Heart left ventricle (tissue), 13 donors: ENCODE data around the gene LINGO1.

ENCODE experiments used
- POLR2A ChIP-seq, 2 donors: fragments of 450-650 bp; IDR thresholded peaks; one replicate each; pipeline ENCODE4 v1.6.1; 2017; ENCODE audit warnings: antibody characterized with exemption in 2 of 2, mild to moderate bottlenecking in 2 of 2, moderate library complexity in 2 of 2
- TF ChIP-seq, protein P1 (sequence below), 12 donors: fragments of 200-600 bp; sonication (generic) in 4 of 12; IDR thresholded peaks; one replicate each; pipeline versions ENCODE4 v1.5.0 to v1.8.0; 2018 to 2022; ENCODE audit warnings: antibody characterized with exemption in 12 of 12, mild to moderate bottlenecking in 5 of 12
- donor health status: ischemic (EF 13 %, LVEDD 7.1; RV severe dilation, severe dysfunction).
- donor health status: DM: no; HTN: yes; CAD: no.
- donor health status: DM: no; HTN: no; CAD: no.
- donor health status: ischemic (EF 25% LVEDD 6.9; RV normal size, moderate dysfunction).
- donor health status: ischemic (EF 25% LVEDD 5.7; RV mildly dilated, moderate dysfunction).
- donor health status: ischemic (EF 35%, LVEDD 5.7; RV mildly dilated, moderate dysfunction).
- donor health status: nonischemic (EF 11% LVEDD 7.7; RV severe dilation, severe dysfunction).
- donor health status: DM: yes; HTN: yes; CAD: no.
- donor health status: PGD.
- donor health status: ischemic (EF 29% LVEDD 5.4; RV normal size, mild dysfunction).
- donor health status: nonischemic (EF 23%, LVEDD 6.1; RV moderate dilation, normal function).

DNA sequence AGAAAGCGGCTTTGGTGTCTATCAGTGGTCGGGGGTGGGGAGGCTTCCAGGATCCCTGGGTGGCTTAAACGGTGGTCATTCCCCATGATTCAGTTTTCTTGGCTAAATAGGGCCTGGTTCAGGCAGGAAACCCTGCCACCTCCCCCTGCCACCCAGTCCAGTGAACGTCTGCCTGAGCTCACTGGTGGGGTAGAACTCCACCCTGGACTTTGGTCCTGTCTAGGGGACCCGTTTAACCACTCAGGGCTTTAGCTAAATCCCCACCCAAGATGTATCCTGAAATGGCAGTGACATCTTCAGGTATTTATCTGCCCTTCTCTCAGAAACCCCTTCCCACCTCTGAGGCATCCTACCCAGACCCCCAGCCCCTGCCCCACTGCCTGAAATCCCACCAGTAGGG, 30.5 kb upstream of the LINGO1 start:
- TF ChIP-seq, protein P1, sequence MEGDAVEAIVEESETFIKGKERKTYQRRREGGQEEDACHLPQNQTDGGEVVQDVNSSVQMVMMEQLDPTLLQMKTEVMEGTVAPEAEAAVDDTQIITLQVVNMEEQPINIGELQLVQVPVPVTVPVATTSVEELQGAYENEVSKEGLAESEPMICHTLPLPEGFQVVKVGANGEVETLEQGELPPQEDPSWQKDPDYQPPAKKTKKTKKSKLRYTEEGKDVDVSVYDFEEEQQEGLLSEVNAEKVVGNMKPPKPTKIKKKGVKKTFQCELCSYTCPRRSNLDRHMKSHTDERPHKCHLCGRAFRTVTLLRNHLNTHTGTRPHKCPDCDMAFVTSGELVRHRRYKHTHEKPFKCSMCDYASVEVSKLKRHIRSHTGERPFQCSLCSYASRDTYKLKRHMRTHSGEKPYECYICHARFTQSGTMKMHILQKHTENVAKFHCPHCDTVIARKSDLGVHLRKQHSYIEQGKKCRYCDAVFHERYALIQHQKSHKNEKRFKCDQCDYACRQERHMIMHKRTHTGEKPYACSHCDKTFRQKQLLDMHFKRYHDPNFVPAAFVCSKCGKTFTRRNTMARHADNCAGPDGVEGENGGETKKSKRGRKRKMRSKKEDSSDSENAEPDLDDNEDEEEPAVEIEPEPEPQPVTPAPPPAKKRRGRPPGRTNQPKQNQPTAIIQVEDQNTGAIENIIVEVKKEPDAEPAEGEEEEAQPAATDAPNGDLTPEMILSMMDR (IDR thresholded peaks at IDR 0.05) = no peak
- TF ChIP-seq POLR2A (IDR thresholded peaks at IDR 0.05) = no peak
